K562 (cell line): ENCODE results near the gene TTC28. TPM values are rescaled to one million over a fixed set of nuclear protein-coding genes. Genes with fewer than 3 reads are reported as not detected.

Experiments used
- ATAC-seq: fragments of 200-7000 bp; cut with Tn5 transposase; 3 replicates; pipeline ENCODE4 v1.9.1; 2020; ENCODE audit warnings: moderate library complexity
- BruUV-seq: library from RNA; stranded (reverse); fragments of 400-500 nt; replicated peaks from 2 replicates; lab custom pipeline; 2021; lab: Mats Ljungman, UMichigan
- CTCF ChIA-PET: fragments of 300-600 bp; formaldehyde crosslinking; extraction: SDS; loops from one replicate; lab custom pipeline; 2021; ENCODE audit warnings: low intra/inter-chr PET ratio; lab: Yijun Ruan, JAX
- POLR2A ChIA-PET: fragments of 300-600, 350-650 bp; sonication (Branson Sonifier 250); formaldehyde crosslinking; extraction: SDS; loops from one replicate; lab custom pipeline; 2021; ENCODE audit warnings: antibody characterized with exemption, inconsistent platforms; lab: Yijun Ruan, JAX
- DNase-seq, 4 experiments: peaks; one replicate each; pipeline versions ENCODE4 v3.0.0 to v3.0.0-alpha.2; 2011 to 2018; ENCODE audit warnings: low spot score in 3 of 4, mixed read lengths in 3 of 4; ENCODE audit errors: extremely low read depth in 1 of 4
- FAIRE-seq: peaks from 2 replicates; lab custom pipeline; 2011; peaks lifted over from hg19 to GRCh38; lab: Jason Lieb, UNC
- H2AFZ ChIP-seq: 2 replicates; pipeline ENCODE4 v1.6.0; 2011; ENCODE audit warnings: low read depth, low read length, control low read depth, inconsistent platforms
- H3K27ac ChIP-seq: fragments of 200-600 bp; 3 replicates; pipeline ENCODE4 v1.8.0; 2011; ENCODE audit warnings: low read depth, mild to moderate bottlenecking, control low read depth, inconsistent platforms, low read length, moderate library complexity, mixed read lengths; ENCODE audit errors: extremely low read depth
- H3K27me3 ChIP-seq, 2 experiments: fragments of 300-600 bp in 1 of 2; 2 replicates in 1 of 2; 3 replicates in 1 of 2; pipeline versions ENCODE4 v1.6.0 to v1.8.0; 2011; ENCODE audit warnings: inconsistent platforms in 2 of 2, low read length in 2 of 2, mild to moderate bottlenecking in 1 of 2, mixed read lengths in 1 of 2, moderate library complexity in 1 of 2; ENCODE audit not compliant: control insufficient read depth in 2 of 2, insufficient read depth in 2 of 2
- H3K36me3 ChIP-seq: fragments of 300-600 bp; 3 replicates; pipeline ENCODE4 v1.8.0; 2011; ENCODE audit warnings: mild to moderate bottlenecking, low read length, inconsistent platforms; ENCODE audit not compliant: control insufficient read depth, insufficient read depth
- H3K4me1 ChIP-seq, 2 experiments: fragments of 200-600 bp in 1 of 2; replicated peaks in 1 of 2; 2 replicates in 1 of 2; 3 replicates in 1 of 2; pipeline versions ENCODE4 v1.5.1 to v1.8.0; 2011; ENCODE audit warnings: inconsistent platforms in 2 of 2, low read length in 2 of 2, mild to moderate bottlenecking in 1 of 2, mixed read lengths in 1 of 2, moderate library complexity in 1 of 2; ENCODE audit not compliant: control insufficient read depth in 2 of 2, insufficient read depth in 2 of 2
- H3K4me2 ChIP-seq: 2 replicates; pipeline ENCODE4 v1.6.1; 2011; ENCODE audit warnings: low read length, control low read depth, inconsistent platforms, mixed read lengths; ENCODE audit not compliant: insufficient read depth
- H3K4me3 ChIP-seq: fragments of 200-600 bp; sonication (generic), shearing (Covaris generic); 2 replicates; pipeline ENCODE4 v1.5.1; 2016; ENCODE audit warnings: control low read depth, inconsistent platforms
- H3K79me2 ChIP-seq: fragments of 200-600 bp; 3 replicates; pipeline ENCODE4 v1.8.0; 2011; ENCODE audit warnings: low read length, inconsistent platforms; ENCODE audit not compliant: control insufficient read depth, insufficient read depth
- H3K9ac ChIP-seq, 2 experiments: 2 replicates each; pipeline versions ENCODE4 v1.6.0 to v1.6.1; 2011; ENCODE audit warnings: low read depth in 2 of 2, low read length in 2 of 2, control low read depth in 1 of 2, inconsistent platforms in 1 of 2, mild to moderate bottlenecking in 1 of 2, mixed read lengths in 1 of 2; ENCODE audit not compliant: insufficient read depth in 1 of 2
- H3K9me1 ChIP-seq: one replicate; pipeline ENCODE4 v1.6.0; 2011; ENCODE audit warnings: inconsistent platforms, mild to moderate bottlenecking, low read length, moderate library complexity; ENCODE audit not compliant: control insufficient read depth, insufficient read depth
- H3K9me3 ChIP-seq: replicated peaks from 2 replicates; pipeline ENCODE4 v1.5.1; 2011; ENCODE audit warnings: low read depth, low read length, inconsistent platforms; ENCODE audit not compliant: control insufficient read depth, insufficient read depth
- H4K20me1 ChIP-seq: replicated peaks from 2 replicates; pipeline ENCODE4 v1.6.1; 2011; ENCODE audit warnings: low read length, inconsistent platforms, mixed read lengths; ENCODE audit not compliant: control insufficient read depth, insufficient read depth
- FOXK2 ChIP-seq, 2 experiments: fragments of 450-650 bp; IDR thresholded peaks in 1 of 2; conservative IDR thresholded peaks in 1 of 2; 2 replicates each; pipeline ENCODE4 v1.6.1; 2016; ENCODE audit warnings: low read depth in 2 of 2, mild to moderate bottlenecking in 1 of 2
- MYC ChIP-seq, 2 experiments: fragments of 250-450 bp in 1 of 2; sonication (Bioruptor Pico) in 1 of 2; IDR thresholded peaks; 2 replicates each; pipeline versions ENCODE4 v1.5.1 to v1.6.1; 2012 to 2021; ENCODE audit warnings: low read depth in 2 of 2, borderline replicate concordance in 1 of 2, improper control_type of control experiment in 1 of 2, low read length in 1 of 2, mild to moderate bottlenecking in 1 of 2, moderate library complexity in 1 of 2
- TFAM ChIP-seq: fragments of 250-450 bp; sonication (Bioruptor Pico); conservative IDR thresholded peaks from 2 replicates; pipeline ENCODE4 v1.5.0; 2021; ENCODE audit warnings: mild to moderate bottlenecking, moderate library complexity
- ZNF280A ChIP-seq: fragments of 450-650 bp; IDR thresholded peaks from 2 replicates; pipeline ENCODE4 v1.6.1; 2018; ENCODE audit warnings: mild to moderate bottlenecking, low read depth; ENCODE audit not compliant: partially characterized antibody
- WGBS: fragments of 100-300 bp; shearing (Covaris generic); methylation state at CpG from one replicate; pipeline ENCODE4 v1.1.6; 2016; ENCODE audit warnings: low coverage, mixed read lengths; ENCODE audit not compliant: insufficient coverage; ENCODE audit errors: missing lambda C conversion rate; 5-methylcytosine and 5-hydroxymethylcytosine counted together
- in situ Hi-C: fragments of 300-500 bp; cut with MboI; formaldehyde crosslinking; loops from 4 replicates; pipeline ENCODE4 v1.15.0; 2018; ENCODE audit warnings: inconsistent platforms, mixed read lengths
- intact Hi-C: fragments of 100-400 bp; cut with micrococcal nuclease; formaldehyde crosslinking; loops from 2 replicates; pipeline ENCODE4 v1.14.2; 2022
- polyA plus RNA-seq, 8 experiments: library from polyadenylated mRNA; depleted of rRNA in 4 of 8; stranded (reverse) in 5 of 8; unstranded in 3 of 8; fragments of >200 nt; fragmentation: Nextera tagmentation in 2 of 8; fragmentation: Illumina TruSeq in 1 of 8; extraction: Ambion mirVana in 2 of 8; extraction: Trizol in 1 of 8; gene quantifications; 2 replicates each; pipeline versions ENCODE4 v1.2.1 to v1.2.3, GENCODE V29; 2011 to 2014; ENCODE audit warnings: inconsistent platforms in 1 of 8, missing spikeins in 1 of 8
- total RNA-seq, 7 experiments: library from RNA; depleted of rRNA in 6 of 7; stranded (reverse); fragments of >200 nt in 6 of 7; fragmentation: Illumina TruSeq in 2 of 7; extraction: Trizol in 2 of 7; gene quantifications; 2 replicates each; pipeline versions ENCODE4 v1.2.1 to v1.2.3, GENCODE V29; 2011 to 2021; ENCODE audit warnings: low replicate concordance in 1 of 7

The TTC28 gene
- total and polyA plus RNA-seq, 9 of the 15 experiments (the other 6 are each of a cell fraction or from before 2014, with no cell fraction given) = 0.22 to 10.7 (median 3.1) TPM

GRCh38 chr22:28244757-28245156, 434.9 kb downstream of the TTC28 start:
- no peak for TF ChIP-seq TFAM (CRISPR knock-in tag)
- TF ChIP-seq ZNF280A = no peak
- no peak for TF ChIP-seq MYC (IDR thresholded peaks at IDR 0.05; ENCODE audit: low read depth, low read length)
- TF ChIP-seq MYC (CRISPR knock-in tag; IDR thresholded peaks at IDR 0.05; ENCODE audit: borderline replicate concordance, low read depth) = no peak
- no peak for TF ChIP-seq FOXK2 (conservative IDR thresholded peaks at IDR 0.05 in 1 of 2, IDR thresholded peaks at IDR 0.05 in 1 of 2; ENCODE audit: low read depth in 2 of 2)
- TF ChIP-seq, all 486 proteins: peak for 0
- Histone ChIP-seq H3K4me1 (peaks cover 15 to 49% of the 10 kb centered on the region in 2 experiments), H3K4me3 (no peak overlapping the region), H2AFZ (peak overlapping the region; percentile 58), H3K27ac (no peak overlapping the region), H3K9ac (no peak overlapping the region), H3K9me3 (no peaks in the 10 kb centered on the region), H3K79me2 (no peaks in the 10 kb centered on the region), H3K4me2 (peak overlapping the region; percentile 68), H4K20me1 (no peaks in the 10 kb centered on the region), H3K27me3 (no peaks in the 10 kb centered on the region), H3K36me3 (no peaks in the 10 kb centered on the region), H3K9me1 (no peaks in the 10 kb centered on the region)
- POLR2A ChIA-PET = interaction anchor here (1.1 to 1.5 kb wide), 2 partner anchors 25 to 200 kb away, joined by 3 read pairs; no protein-coding TSS in a partner anchor
- intact Hi-C loops = loop anchor here (10.0 kb wide), 1 partner anchor 350 kb away; no protein-coding TSS in a partner anchor
- DNase-seq (peak in 1 of 4 experiments; percentile 28), ATAC-seq (no peak), FAIRE-seq (peak; percentile 64)
- in situ Hi-C loops = no loop called here
- 0% methylated on average over 1 of the region's 1 CpG for WGBS
- no TSS peak for BruUV-seq
- CTCF ChIA-PET = no interaction called here
